Mammary epithelial cell (primary cell): Measurements from ENCODE around the gene SNRK.

Experiments
- EZH2 ChIP-seq: IDR thresholded peaks from 2 replicates; pipeline ENCODE4 v1.6.1; 2012; ENCODE audit warnings: low read length, inconsistent platforms, borderline replicate concordance
- TF ChIP-seq, protein P1 (sequence below), 2 donors: IDR thresholded peaks in 1 of 2; conservative IDR thresholded peaks in 1 of 2; 2 replicates each; pipeline ENCODE4 v1.5.1; 2011 to 2012; ENCODE audit warnings: inconsistent platforms in 2 of 2, low read length in 2 of 2, mild to moderate bottlenecking in 2 of 2, control low read depth in 1 of 2, low read depth in 1 of 2; ENCODE audit not compliant: insufficient read depth in 1 of 2; ENCODE audit errors: extremely low read depth in 1 of 2

DNA sequence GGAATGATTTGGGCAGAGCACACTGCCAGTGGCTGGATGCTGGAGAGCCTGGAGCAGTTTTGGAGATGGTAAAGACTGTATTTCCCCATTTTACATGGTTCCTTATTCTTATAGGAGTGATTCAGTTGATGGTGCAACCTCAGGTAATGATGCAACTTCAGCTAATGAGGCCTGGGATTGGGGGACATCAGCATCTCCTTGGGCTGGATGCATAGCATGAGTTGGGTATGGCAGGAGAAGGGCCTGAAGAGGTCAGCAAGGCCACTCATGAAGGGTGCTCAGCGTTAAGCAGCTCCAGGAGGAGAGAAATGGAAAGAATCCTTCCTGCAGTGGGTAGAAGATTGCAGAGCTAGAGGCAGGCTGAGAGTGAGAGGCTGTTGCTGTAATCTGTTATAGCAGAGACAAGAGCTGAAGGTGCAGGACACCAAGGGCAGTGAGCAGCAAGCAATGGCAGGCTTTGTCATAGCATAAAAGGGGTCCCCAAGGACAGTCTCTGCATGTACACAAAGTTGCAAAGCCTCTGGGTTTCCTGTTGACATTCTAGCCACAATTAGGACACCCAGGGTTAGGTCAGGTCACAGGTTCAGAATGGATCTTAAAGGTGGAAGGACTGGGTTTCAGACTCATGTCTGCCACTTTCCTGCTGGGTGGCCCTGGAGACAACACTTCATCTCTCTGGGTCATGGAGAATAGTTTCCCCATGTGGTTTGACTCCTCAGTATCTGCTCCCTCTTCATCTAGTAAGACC, 29.5 kb upstream of the SNRK start:
- TF ChIP-seq, protein P1, sequence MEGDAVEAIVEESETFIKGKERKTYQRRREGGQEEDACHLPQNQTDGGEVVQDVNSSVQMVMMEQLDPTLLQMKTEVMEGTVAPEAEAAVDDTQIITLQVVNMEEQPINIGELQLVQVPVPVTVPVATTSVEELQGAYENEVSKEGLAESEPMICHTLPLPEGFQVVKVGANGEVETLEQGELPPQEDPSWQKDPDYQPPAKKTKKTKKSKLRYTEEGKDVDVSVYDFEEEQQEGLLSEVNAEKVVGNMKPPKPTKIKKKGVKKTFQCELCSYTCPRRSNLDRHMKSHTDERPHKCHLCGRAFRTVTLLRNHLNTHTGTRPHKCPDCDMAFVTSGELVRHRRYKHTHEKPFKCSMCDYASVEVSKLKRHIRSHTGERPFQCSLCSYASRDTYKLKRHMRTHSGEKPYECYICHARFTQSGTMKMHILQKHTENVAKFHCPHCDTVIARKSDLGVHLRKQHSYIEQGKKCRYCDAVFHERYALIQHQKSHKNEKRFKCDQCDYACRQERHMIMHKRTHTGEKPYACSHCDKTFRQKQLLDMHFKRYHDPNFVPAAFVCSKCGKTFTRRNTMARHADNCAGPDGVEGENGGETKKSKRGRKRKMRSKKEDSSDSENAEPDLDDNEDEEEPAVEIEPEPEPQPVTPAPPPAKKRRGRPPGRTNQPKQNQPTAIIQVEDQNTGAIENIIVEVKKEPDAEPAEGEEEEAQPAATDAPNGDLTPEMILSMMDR (conservative IDR thresholded peaks at IDR 0.05 in 1 of 2, IDR thresholded peaks at IDR 0.05 in 1 of 2; ENCODE audit: extremely low read depth in 1 of 2, insufficient read depth in 1 of 2, low read depth in 1 of 2, low read length in 2 of 2) = no peak
- no peak for TF ChIP-seq EZH2
